ENCODE results near the gene SHF.

- TF ChIP-seq CTCF (IDR thresholded peaks at IDR 0.05; ENCODE audit: insufficient read depth, low read depth, low read length) (no peak), EZH2 (IDR thresholded peaks at IDR 0.05; ENCODE audit: insufficient read depth, low read length) (no peak)
These were observed 20.0 kb downstream of the SHF start for GRCh38 chr15:45167631-45168205.
